Middle frontal gyrus (tissue), 1 donor: ENCODE measurements around the gene MAD1L1.

ENCODE experiments used
- DNase-seq: peaks from one replicate; pipeline ENCODE4 v3.0.0-alpha.2; 2015; ENCODE audit warnings: low spot score; ENCODE audit errors: extremely low spot score

Gene MAD1L1

GRCh38 chr7:2201686-2202360, 30.9 kb downstream of the MAD1L1 start:
- no peak for DNase-seq

- DNase-seq, result no peak
Measured at GRCh38 chr7:2201128-2201527, 31.6 kb downstream of the MAD1L1 start.

DNA sequence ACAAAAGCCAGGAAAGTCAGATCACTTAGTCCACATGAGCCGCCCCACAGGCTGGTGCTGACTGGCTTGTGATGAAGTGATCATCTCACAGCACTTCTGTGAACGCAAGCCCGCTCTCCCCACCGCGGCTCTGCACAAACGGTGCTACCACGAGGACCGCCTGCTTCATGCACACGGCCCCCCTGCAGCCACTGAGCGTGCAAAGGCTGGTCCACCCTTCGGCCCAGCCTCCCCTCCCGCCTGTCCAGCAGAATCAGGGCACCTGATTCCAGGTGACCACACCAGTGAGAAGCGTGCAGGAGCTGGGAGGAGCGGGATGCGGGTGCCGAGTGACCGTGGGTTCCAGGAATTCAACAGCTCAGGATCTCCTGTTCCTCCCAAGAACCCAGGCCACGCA, 32.2 kb downstream of the MAD1L1 start:
- no peak for DNase-seq

DNA sequence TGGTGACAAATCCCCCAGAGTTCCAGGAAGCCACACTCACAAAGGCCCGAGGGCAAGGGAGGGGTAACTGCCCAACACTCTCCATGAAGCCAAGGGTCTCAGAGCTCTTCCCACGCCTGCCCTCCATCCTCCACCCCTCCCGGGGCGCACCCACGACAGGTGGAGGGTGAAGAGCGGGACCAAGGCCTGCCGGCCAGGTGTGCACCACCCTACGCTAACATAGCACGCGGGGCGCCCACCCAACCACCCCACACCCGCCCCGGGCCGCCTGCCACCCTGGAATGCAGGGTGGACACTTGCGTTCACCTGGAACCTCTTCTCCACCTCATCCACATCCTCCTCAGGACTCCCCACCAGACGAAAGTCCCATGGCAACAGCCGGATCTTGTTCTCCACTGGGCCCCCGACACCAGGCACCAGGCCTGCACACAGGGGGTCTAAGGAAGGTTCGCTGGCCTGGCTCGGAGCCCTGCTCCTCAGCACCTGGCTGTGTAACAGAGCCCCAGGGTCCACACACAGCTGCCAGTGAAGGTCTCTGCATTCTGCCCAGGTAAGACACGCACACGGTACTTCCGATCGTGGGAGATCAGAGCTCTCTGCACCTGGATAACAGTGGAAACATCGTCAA, 32.7 kb downstream of the MAD1L1 start:
- no peak for DNase-seq

GRCh38 chr7:2199528-2199927, 33.2 kb downstream of the MAD1L1 start:
- DNase-seq, result no peak

- no peak for DNase-seq
Measured at GRCh38 chr7:2198760-2199159, 34.0 kb downstream of the MAD1L1 start.

DNA sequence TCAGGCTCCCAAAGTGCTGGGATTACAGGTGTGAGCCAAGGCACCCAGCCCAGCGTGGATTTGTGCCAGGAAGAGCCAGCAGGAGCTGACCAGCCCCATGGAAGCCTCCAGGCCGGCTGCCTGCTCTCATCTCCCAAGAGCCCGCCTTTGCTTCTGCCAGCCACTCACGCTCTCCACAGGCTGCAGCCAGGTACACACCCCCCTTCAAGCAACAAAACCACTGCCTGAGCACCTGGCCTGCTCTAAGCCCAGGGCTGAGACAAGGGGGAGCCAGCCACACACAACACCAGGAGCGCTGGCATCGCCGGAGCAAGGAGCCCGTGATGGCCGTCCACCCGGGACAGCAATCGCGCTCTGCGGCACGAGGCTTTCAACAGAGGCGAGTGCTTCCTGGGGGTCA, 34.5 kb downstream of the MAD1L1 start:
- DNase-seq, result no peak

DNA sequence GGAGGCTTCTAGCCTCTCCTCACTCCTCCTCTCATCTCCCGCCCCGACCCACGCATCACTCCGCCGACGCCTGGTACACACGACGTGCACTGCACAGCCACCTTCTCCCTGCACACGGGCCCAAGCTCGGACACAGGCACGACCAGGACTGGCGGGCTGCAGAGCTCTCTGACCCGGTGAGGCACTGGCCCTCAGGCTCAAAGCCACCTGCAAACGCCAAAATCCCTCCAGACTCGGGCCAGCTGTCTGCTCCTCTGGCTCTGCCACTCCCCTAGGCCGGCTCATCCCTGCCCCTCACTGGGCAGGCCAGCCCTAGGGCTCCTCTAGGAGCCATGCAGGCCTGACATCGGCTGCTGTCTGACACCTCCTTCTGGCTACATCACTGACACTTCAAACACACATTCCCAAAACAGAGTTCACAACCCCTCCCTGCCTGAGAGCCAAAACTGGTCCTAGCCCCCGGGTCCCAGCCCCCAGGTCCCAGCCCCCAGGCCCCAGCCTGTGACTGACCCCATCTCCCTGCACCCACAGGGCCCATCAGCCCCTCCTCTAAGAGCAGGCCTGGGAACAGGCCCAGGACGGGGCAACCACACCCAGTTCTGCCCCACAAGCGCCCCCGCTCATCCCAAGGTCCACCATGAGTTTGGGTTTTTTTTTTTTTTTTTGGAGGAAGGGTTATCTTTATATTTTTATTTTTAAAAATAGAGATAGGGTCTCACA, 35.1 kb downstream of the MAD1L1 start:
- DNase-seq, result no peak

DNA sequence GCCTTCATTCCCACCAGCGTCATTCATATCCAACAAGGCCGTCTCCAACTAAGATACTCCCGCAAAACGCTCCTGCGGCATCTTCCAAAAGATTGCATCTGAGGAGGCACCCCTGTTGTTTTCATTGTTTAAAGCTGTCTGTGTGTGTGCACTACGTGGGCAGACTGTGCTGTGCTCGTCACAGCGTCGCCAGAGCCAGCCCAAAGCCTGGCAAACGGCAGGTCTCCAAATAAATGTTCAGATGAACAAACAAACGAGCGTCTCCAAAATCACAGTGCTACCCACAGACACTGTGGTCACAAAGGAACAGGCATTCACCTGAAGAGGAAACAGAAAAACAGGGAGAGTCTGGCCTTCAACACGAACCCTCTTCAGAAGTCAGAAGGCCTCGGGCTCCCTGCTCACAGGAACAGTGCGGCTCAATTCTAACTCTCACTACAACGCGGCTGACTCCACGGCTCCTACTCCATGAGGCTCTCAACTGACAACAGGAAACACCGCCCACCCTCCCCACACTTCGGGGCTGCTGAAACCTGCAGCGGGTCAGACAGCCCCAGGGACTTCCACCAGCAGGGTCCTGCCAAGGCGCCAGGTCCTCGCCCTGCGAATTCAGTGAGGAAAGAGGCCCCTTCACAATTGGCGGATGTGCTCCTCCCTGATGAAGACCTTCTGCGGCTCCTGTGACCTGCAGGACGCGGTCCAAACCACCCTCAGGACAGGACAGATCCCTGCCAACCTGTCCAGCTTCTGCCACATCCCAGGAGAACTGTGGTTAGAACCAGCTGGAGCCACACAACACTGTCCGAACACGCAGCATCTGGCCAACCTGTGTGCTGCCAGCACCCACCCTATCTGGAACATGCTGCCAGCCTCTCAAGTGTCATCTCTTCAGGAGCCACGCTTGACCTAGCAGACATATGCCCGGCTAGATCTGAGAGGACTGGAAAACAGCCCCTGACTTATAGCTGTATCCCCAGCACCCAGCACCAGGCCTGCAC, 36.1 kb downstream of the MAD1L1 start:
- no peak for DNase-seq

DNA sequence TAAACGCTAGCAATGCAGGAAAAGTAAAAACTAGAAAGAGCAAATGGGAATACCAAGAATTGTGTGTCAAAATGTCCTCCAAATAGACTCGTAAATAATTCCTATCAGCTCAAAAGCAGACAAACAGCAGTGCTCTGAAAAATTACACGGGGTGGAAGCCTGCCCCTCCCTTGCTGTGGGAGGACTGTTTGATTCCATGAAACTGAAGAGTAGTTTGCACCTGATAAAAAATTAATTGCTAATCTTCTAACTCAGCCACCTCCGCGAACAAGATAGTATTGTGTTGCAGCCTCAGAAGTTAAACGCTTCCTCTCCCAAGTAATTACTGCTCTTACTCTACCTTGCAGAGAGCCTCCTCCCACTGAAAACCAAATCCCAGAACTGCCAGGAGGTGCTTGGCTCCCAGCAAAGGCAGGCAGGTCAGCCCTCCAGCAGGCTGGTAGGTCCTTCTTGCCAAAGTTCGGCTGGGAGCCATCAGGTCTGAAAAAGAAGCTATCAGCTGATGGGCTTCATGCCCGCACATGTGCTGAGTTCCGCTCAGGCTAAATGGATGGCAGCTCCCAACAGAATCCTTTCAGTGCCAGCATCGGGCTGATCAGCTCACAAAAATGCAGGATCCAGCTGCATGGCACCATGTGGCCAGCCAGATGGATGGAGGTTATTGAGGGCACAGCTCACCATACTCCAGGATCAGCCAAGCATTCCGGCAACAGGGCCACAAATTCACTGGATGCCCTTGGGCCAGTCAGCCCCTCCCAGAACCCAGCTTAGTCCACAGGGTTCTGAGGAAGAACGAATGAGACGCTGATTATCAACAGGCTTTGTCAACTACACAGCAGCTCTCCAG, 37.1 kb downstream of the MAD1L1 start:
- no peak for DNase-seq

DNA sequence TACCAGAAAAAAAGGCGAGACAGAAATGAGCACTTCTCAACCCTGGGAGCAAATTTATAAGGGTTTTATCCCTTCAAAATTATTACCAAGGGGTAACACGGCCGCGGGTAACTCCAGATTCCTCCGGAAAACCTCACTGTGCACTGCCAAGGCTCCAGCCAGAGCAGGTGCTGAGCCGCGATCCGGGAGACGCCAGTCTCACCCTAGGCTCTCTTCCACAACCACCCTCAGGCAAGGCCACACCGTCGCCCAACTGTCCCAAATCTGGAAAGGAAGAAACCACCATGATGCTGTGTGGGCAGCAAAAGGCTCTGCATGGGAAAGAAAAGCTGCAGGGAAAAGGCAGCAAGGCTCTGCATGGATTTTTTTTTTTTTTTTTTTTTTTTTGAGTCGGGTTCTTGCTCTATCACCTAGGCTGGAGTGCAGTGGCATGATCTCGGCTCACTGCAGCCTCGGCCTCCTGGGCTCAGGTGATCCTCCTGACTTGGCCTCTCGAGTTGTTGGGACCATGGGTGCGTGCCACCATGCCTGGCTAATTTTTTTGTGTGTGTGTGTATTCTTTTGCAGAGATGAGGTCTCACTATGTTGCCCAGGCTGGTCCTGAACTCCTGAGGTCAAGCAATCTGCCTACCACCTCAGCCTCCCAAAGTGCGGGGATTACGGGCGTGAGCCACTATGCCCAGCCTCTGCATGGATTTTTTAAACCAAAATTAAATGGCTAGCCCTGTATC, 39.0 kb downstream of the MAD1L1 start:
- no peak for DNase-seq

- DNase-seq, result no peak
Measured at GRCh38 chr7:2192831-2193534, 39.8 kb downstream of the MAD1L1 start.

- no peak for DNase-seq
Measured at GRCh38 chr7:2191016-2191415, 41.7 kb downstream of the MAD1L1 start.

- no peak for DNase-seq
Measured at GRCh38 chr7:2190531-2190930, 42.2 kb downstream of the MAD1L1 start.

GRCh38 chr7:2186166-2186565, 46.6 kb downstream of the MAD1L1 start:
- DNase-seq, result no peak

- no peak for DNase-seq
Measured at GRCh38 chr7:2185715-2186114, 47.0 kb downstream of the MAD1L1 start.

DNA sequence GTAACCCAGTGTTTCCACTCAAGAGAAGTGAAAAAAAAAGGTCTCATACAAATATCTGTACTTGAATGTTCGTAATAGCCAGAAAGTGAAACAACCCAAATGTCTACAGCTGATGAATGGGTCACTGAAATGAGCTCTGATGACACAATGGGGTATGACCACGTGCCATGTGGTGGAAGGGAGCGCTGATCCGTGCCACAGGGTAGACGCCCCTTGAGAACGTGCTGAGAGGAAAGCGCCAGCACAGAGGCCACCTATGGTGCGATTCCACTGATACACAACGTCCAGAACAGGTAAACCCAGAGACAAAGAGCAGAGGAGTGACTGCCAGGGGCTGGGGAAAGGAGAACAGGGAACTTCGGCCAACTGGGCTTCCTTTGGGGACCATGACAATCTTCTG, 50.3 kb downstream of the MAD1L1 start:
- DNase-seq, result no peak

DNA sequence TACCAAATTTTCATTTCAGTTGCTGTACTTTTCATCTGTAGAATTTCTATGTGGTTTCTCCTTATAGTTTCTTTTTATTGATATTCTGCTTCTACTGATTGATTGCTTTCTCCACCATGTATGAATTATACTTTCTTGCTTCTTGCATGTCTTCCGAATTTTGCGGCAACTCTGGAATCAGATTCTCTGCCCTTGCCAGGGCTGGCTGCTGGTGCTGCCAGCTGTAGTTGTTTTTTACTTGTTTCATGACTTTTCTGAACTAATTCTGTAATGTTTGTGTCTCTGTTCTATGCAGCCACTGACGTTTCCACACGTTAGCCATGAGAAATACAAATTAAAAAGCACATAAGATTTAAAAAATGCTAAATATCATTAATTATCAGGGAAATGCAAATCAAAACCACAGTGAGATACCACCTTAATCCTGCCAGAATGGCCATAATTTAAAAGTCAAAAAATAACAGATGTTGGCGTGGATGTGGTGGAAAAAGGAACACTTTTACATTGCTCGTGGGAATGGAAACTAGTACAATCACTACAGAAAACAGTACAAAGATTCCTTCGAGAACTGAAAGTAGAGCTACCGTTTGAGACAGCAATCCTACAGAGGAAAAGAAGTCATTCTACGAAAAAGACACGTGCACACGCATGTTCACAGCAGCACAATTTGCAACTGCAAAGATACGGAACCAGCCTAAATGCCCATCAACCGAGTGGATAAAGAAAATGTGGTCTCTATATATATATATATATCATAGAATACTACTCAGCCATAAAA, 51.5 kb downstream of the MAD1L1 start:
- DNase-seq, result no peak
